HG02588 (cell line): ENCODE results near the gene PLXNA2.
A peak's percentile ranks its signal among the peaks of the same experiment; 100 is the strongest.

ENCODE experiments used
- ATAC-seq: cut with Tn5 transposase; IDR thresholded peaks from one replicate; pipeline ENCODE4 v1.9.1; 2021; ENCODE audit warnings: mild to moderate bottlenecking, moderate library complexity; ENCODE audit not compliant: unreplicated experiment

PLXNA2 gene

GRCh38 chr1:208183977-208184911, 59.9 kb downstream of the PLXNA2 start:
- ATAC-seq = no peak

GRCh38 chr1:208182880-208183645, 61.1 kb downstream of the PLXNA2 start:
- no peak for ATAC-seq

GRCh38 chr1:208181364-208181763, 62.8 kb downstream of the PLXNA2 start:
- ATAC-seq = no peak

GRCh38 chr1:208180421-208180820, 63.8 kb downstream of the PLXNA2 start:
- ATAC-seq = no peak

GRCh38 chr1:208179961-208180409, 64.2 kb downstream of the PLXNA2 start:
- no peak for ATAC-seq

GRCh38 chr1:208179263-208179816, 64.8 kb downstream of the PLXNA2 start:
- no peak for ATAC-seq

GRCh38 chr1:208178091-208178529, 66.1 kb downstream of the PLXNA2 start:
- no peak for ATAC-seq

GRCh38 chr1:208177656-208178055, 66.5 kb downstream of the PLXNA2 start:
- ATAC-seq = peak; percentile 75

- no peak for ATAC-seq
Measured at GRCh38 chr1:208176649-208177048, 67.5 kb downstream of the PLXNA2 start.

GRCh38 chr1:208175508-208175895, 68.7 kb downstream of the PLXNA2 start:
- no peak for ATAC-seq

GRCh38 chr1:208174731-208175507, 69.3 kb downstream of the PLXNA2 start:
- no peak for ATAC-seq

- ATAC-seq = no peak
Measured at GRCh38 chr1:208174200-208174599, 70.0 kb downstream of the PLXNA2 start.

- no peak for ATAC-seq
Measured at GRCh38 chr1:208173749-208174148, 70.4 kb downstream of the PLXNA2 start.

- no peak for ATAC-seq
Measured at GRCh38 chr1:208172423-208173145, 71.6 kb downstream of the PLXNA2 start.

GRCh38 chr1:208171616-208172422, 72.4 kb downstream of the PLXNA2 start:
- no peak for ATAC-seq

GRCh38 chr1:208170252-208170651, 73.9 kb downstream of the PLXNA2 start:
- ATAC-seq = no peak

- no peak for ATAC-seq
Measured at GRCh38 chr1:208169081-208169879, 74.9 kb downstream of the PLXNA2 start.

GRCh38 chr1:208167261-208167869, 76.8 kb downstream of the PLXNA2 start:
- no peak for ATAC-seq
